Caki2 (cell line): ENCODE measurements around the gene FBXW8. TPM values are rescaled to one million over a fixed set of nuclear protein-coding genes. Genes with fewer than 3 reads are reported as not detected.
A peak's percentile ranks its signal among the peaks of the same experiment; 100 is the strongest.

Experiments
- DNase-seq: peaks from one replicate; pipeline ENCODE4 v3.0.0-alpha.2; 2015; ENCODE audit warnings: low read depth
- in situ Hi-C: cut with HindIII; loops from 2 replicates; pipeline ENCODE4 v1.10.0; 2016; ENCODE audit warnings: low sequenced_read_pairs, low pct_unique_long_range_greater_than_20kb, mixed read lengths
- total RNA-seq: library from RNA; depleted of rRNA; stranded (reverse); fragments of >200 nt; shearing (Covaris generic); gene quantifications from 2 replicates; pipeline ENCODE4 v1.2.3, GENCODE V29; 2014; ENCODE audit warnings: low replicate concordance; rRNA removed

Gene FBXW8, protein sequence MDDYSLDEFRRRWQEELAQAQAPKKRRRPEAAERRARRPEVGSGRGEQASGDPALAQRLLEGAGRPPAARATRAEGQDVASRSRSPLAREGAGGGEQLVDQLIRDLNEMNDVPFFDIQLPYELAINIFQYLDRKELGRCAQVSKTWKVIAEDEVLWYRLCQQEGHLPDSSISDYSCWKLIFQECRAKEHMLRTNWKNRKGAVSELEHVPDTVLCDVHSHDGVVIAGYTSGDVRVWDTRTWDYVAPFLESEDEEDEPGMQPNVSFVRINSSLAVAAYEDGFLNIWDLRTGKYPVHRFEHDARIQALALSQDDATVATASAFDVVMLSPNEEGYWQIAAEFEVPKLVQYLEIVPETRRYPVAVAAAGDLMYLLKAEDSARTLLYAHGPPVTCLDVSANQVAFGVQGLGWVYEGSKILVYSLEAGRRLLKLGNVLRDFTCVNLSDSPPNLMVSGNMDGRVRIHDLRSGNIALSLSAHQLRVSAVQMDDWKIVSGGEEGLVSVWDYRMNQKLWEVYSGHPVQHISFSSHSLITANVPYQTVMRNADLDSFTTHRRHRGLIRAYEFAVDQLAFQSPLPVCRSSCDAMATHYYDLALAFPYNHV
- 18.9 and 20.9 TPM in 2 replicates for total RNA-seq

GRCh38 chr12:116910645-116911451 lies at the start of gene FBXW8:
Gene FBXW8 (plus strand): TSS chr12:116910950. CDS start chr12:116911038, 88 bp downstream.
- in situ Hi-C loops, result no loop called here
- DNase-seq, result peak; percentile 73

- DNase-seq, result no peak
- in situ Hi-C loops, result no loop called here
Observed at GRCh38 chr12:116861320-116861719, 49.4 kb upstream of the FBXW8 start.

DNA sequence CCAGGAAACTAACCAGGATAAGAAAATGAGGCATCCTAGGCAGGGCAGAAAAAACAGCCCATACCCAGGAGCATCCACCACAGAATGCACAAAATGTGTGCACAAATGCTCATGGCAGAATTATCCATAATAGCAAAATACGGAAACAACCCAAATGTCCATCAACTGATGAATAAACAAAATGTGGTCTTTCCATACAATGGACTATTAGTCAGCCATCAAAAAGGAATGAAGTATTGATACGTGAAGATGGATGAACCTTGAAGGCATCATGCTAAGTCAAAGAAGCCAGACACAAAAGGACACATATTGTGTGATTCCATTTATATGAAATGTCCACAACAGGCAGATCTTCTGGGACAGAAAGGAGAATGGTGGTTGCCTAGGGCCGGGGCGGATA lies 48.6 kb upstream of the FBXW8 start:
- no peak for DNase-seq
- in situ Hi-C loops, result no loop called here

GRCh38 chr12:116863275-116863767 lies 47.4 kb upstream of the FBXW8 start:
- in situ Hi-C loops, result no loop called here
- DNase-seq, result peak; percentile 79

DNA sequence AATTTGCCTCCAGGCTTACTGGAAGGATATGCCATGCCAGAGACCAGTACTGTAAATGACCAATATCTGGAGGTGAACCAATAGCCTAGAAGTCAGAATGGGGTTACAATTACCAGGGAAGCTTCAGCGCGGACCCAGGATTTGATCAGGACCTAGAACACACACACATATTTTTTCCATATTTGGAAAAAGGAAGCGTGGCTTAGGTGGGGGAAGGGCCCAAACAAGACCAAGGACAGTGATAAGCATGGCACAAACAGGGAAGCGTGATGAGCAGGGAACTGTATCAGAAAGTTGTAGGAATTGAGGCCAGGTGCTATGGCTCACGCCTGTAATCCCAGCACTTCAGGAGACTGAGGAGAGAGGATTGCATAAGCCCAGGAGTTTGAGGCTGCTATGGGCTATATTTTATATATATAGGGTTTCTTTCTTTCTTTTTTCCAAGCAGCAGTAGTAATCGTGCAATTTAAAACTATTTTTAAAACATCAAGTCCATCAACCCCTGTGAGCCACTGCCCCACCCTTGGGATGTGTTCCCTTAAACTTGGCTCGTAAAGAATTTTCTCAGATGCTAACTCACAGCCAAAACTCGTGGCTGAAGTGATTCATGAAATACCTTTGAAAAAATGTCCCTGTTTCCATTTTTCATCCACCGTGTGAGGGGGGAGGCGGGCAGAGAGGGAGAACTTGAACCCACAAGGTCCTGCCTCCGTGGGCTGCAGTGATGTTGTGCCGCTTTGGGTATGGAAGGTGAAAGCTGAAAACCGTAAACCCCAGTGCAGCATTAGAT lies 46.2 kb upstream of the FBXW8 start:
- in situ Hi-C loops, result no loop called here
- DNase-seq, result peak; percentile 48

DNA sequence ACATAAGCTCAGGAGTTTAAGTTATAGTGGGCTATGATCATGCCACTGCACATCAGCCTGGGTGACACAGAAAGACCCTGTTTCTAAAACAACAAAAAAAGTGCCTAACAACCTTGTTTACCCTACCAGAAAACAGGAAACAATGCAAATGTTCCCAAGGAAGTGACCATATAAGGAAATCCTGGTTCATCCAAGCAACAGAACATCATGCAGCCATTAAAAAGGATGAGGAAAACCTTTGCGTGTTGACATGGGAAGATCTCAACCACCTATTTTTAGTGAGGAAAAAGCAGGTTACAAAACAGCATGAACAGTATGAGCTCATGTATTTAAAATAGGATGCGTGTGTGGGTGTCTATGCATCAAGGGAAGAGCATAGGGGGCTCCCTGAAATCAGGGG lies 43.2 kb upstream of the FBXW8 start:
- in situ Hi-C loops, result no loop called here
- DNase-seq, result no peak

DNA sequence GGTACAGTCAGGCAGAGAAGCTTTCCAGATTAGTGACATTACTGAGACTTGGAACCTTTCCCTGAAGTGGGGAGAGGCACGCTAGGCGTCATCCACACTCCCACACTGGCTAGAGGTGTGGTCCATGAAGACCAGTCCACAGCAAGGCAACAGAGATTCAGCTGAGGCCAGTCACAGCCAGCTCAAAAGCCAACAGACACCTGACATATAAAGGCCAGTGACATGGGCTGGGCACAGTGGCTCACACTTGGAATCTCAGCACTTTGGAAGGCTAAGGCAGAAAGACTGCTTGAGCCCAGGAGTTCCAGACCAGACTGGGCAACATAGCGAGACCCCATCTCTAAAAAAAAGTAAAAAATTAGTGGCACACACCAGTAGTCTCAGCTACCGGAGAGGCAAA lies 40.4 kb upstream of the FBXW8 start:
- in situ Hi-C loops, result no loop called here
- no peak for DNase-seq

GRCh38 chr12:116874324-116874995 lies 36.3 kb upstream of the FBXW8 start:
- in situ Hi-C loops, result no loop called here
- DNase-seq, result no peak

GRCh38 chr12:116876151-116876869 lies 34.4 kb upstream of the FBXW8 start:
- in situ Hi-C loops, result no loop called here
- no peak for DNase-seq

GRCh38 chr12:116878567-116879508 lies 31.9 kb upstream of the FBXW8 start:
- no peak for DNase-seq
- in situ Hi-C loops, result no loop called here

- DNase-seq, result no peak
- in situ Hi-C loops, result no loop called here
Observed at GRCh38 chr12:116879509-116880212, 31.1 kb upstream of the FBXW8 start.

DNA sequence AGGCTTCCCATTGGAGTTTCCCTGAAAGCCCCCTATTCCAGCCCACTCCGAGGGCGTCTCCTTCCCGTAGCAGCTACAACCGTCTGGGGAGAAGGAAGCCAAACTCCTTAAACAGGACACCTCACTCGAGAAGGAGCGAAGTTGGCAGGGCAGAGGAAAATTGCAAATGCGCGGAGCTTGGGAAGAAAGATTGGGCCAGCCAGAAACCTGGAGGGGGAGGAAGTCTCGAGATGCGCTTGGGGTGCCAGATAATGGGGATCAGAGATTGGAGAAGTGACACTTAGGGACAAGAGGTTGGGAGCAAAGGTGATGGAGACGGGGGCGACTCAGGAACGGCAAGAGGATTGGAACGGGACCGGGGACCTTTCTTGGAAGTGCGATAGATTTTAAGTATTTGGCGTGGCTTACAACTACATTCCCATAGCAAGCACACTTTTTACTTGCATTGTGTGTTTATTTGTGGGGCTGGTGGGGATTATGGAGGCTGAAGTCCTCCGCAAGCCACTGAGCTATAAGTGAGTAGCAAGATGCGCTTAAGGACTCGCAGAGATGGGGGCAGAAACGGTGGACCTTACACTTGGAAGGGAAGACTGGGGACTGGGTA lies 30.4 kb upstream of the FBXW8 start:
- DNase-seq, result no peak
- in situ Hi-C loops, result no loop called here

GRCh38 chr12:116880817-116881324 lies 29.9 kb upstream of the FBXW8 start:
- in situ Hi-C loops, result no loop called here
- peak; percentile 63 for DNase-seq

- no peak for DNase-seq
- in situ Hi-C loops, result no loop called here
Observed at GRCh38 chr12:116881325-116881876, 29.3 kb upstream of the FBXW8 start, which contains the start of gene HRK. Gene HRK (minus strand): TSS chr12:116881441. CDS start chr12:116881307, 134 bp downstream.
